ENCODE data around the gene CIT. TPM values are rescaled to one million over a fixed set of nuclear protein-coding genes. Genes with fewer than 3 reads are reported as not detected.

CIT gene
- total and polyA plus RNA-seq, 7 donors, result 1.2 to 9.2 (median 5.4) TPM

GRCh38 chr12:119748497-119748896, 128.6 kb downstream of the CIT start:
- H3K9me3 ChIP-seq, result peaks cover 0 to 3% (median 0%) of the 10 kb centered on the region in 4 donors
- no peak for TF ChIP-seq CTCF (IDR thresholded peaks at IDR 0.05)
- no peak for TF ChIP-seq POLR2A (IDR thresholded peaks at IDR 0.05)
- no peak for TF ChIP-seq POLR2AphosphoS5 (IDR thresholded peaks at IDR 0.05)
- TF ChIP-seq EP300 (IDR thresholded peaks at IDR 0.05), result no peak
- H3K4me3 ChIP-seq, result no peak overlapping the region
- H3K27ac ChIP-seq, result no peak overlapping the region
- H3K4me1 ChIP-seq, result no peaks in the 10 kb centered on the region
- intact Hi-C loops (cut with DNase I), result no loop called here
- 95 to 97% methylated on average over 8 of the region's 8 CpGs for WGBS, 2 donors
- no peaks in the 10 kb centered on the region for H3K36me3 ChIP-seq
- DNase-seq, result no peak
- H3K27me3 ChIP-seq, result no peaks in the 10 kb centered on the region

GRCh38 chr12:119746169-119746568, 131.0 kb downstream of the CIT start:
- H3K4me3 ChIP-seq, result no peak overlapping the region
- no peak overlapping the region for H3K27ac ChIP-seq
- WGBS, 2 donors, result 96 to 98% methylated on average over 2 of the region's 2 CpGs
- no peaks in the 10 kb centered on the region for H3K4me1 ChIP-seq
- H3K27me3 ChIP-seq, result no peaks in the 10 kb centered on the region
- intact Hi-C loops (cut with DNase I), result no loop called here
- no peak for DNase-seq
- H3K36me3 ChIP-seq, result no peaks in the 10 kb centered on the region
- TF ChIP-seq CTCF (IDR thresholded peaks at IDR 0.05) (no peak), EP300 (IDR thresholded peaks at IDR 0.05) (no peak), POLR2A (IDR thresholded peaks at IDR 0.05) (no peak), POLR2AphosphoS5 (IDR thresholded peaks at IDR 0.05) (no peak)
- peaks cover 0 to 3% (median 0%) of the 10 kb centered on the region in 4 donors for H3K9me3 ChIP-seq

- Histone ChIP-seq H3K36me3 (no peaks in the 10 kb centered on the region), H3K27me3 (no peaks in the 10 kb centered on the region), H3K27ac (no peak overlapping the region), H3K4me1 (no peaks in the 10 kb centered on the region), H3K4me3 (no peak overlapping the region), H3K9me3 (peaks cover 0 to 3% (median 0%) of the 10 kb centered on the region in 4 donors)
- TF ChIP-seq EP300 (IDR thresholded peaks at IDR 0.05) (no peak), CTCF (IDR thresholded peaks at IDR 0.05) (no peak), POLR2AphosphoS5 (IDR thresholded peaks at IDR 0.05) (no peak), POLR2A (IDR thresholded peaks at IDR 0.05) (no peak)
- WGBS, 2 donors, result 98 to 99% methylated on average over 1 of the region's 1 CpG
- intact Hi-C loops (cut with DNase I), result no loop called here
- no peak for DNase-seq
These were observed 132.1 kb downstream of the CIT start for GRCh38 chr12:119744900-119745606.

GRCh38 chr12:119742700-119743099, 134.4 kb downstream of the CIT start:
- intact Hi-C loops (cut with DNase I), result no loop called here
- H3K36me3 ChIP-seq, result no peaks in the 10 kb centered on the region
- no peak overlapping the region for H3K4me3 ChIP-seq
- 94% methylated on average over 3 of the region's 3 CpGs for WGBS, 2 donors
- H3K4me1 ChIP-seq, result no peaks in the 10 kb centered on the region
- H3K9me3 ChIP-seq, result peaks cover 0 to 3% (median 0%) of the 10 kb centered on the region in 4 donors
- H3K27me3 ChIP-seq, result no peaks in the 10 kb centered on the region
- TF ChIP-seq CTCF (IDR thresholded peaks at IDR 0.05), result no peak
- no peak for TF ChIP-seq POLR2AphosphoS5 (IDR thresholded peaks at IDR 0.05)
- TF ChIP-seq POLR2A (IDR thresholded peaks at IDR 0.05), result no peak
- TF ChIP-seq EP300 (IDR thresholded peaks at IDR 0.05), result no peak
- DNase-seq, result no peak
- no peak overlapping the region for H3K27ac ChIP-seq

- Histone ChIP-seq H3K36me3 (no peaks in the 10 kb centered on the region), H3K4me3 (no peak overlapping the region), H3K27ac (no peak overlapping the region), H3K9me3 (peaks cover 0 to under 1% (median 0%) of the 10 kb centered on the region in 4 donors), H3K27me3 (no peaks in the 10 kb centered on the region), H3K4me1 (no peaks in the 10 kb centered on the region)
- intact Hi-C loops (cut with DNase I), result no loop called here
- TF ChIP-seq EP300 (IDR thresholded peaks at IDR 0.05), result no peak
- TF ChIP-seq POLR2A (IDR thresholded peaks at IDR 0.05), result no peak
- TF ChIP-seq CTCF (IDR thresholded peaks at IDR 0.05), result no peak
- no peak for TF ChIP-seq POLR2AphosphoS5 (IDR thresholded peaks at IDR 0.05)
- 94 to 96% methylated on average over 4 of the region's 4 CpGs for WGBS, 2 donors
- no peak for DNase-seq
These were observed 136.3 kb downstream of the CIT start for GRCh38 chr12:119740830-119741229.

Data from sigmoid colon (tissue), 7 donors.